SK-N-SH treated with all-trans-retinoic acid at 6 μM for 48 hours (cell line): ENCODE data around the gene PMFBP1.

Experiments
- ARNTL ChIP-seq: fragments of 450-650 bp; formaldehyde crosslinking; IDR thresholded peaks from 2 replicates; pipeline ENCODE4 v1.5.0; 2020; ENCODE audit warnings: low read depth, mild to moderate bottlenecking, moderate library complexity, borderline replicate concordance
- ESRRG ChIP-seq: fragments of 250-450 bp; sonication (Bioruptor Pico); IDR thresholded peaks from 2 replicates; pipeline ENCODE4 v1.6.1; 2021; ENCODE audit warnings: mild to moderate bottlenecking
- PPARA ChIP-seq: fragments of 250-450 bp; sonication (Bioruptor Pico); IDR thresholded peaks from 2 replicates; pipeline ENCODE4 v1.5.0; 2020; ENCODE audit warnings: mild to moderate bottlenecking, borderline replicate concordance
- ZC3H10 ChIP-seq: fragments of 250-450 bp; sonication (Bioruptor Pico); IDR thresholded peaks from 2 replicates; pipeline ENCODE4 v1.5.1; 2021; ENCODE audit warnings: mild to moderate bottlenecking, moderate library complexity
- ZNF565 ChIP-seq: fragments of 450-650 bp; formaldehyde crosslinking; conservative IDR thresholded peaks from 2 replicates; pipeline ENCODE4 v1.5.0; 2020; ENCODE audit warnings: low read depth, mild to moderate bottlenecking, moderate library complexity
- TF ChIP-seq, protein P1 (sequence below): fragments of 250-450 bp; sonication (Bioruptor Pico); IDR thresholded peaks from 2 replicates; pipeline ENCODE4 v1.8.0; 2020; ENCODE audit warnings: mild to moderate bottlenecking, moderate library complexity, borderline replicate concordance

DNA sequence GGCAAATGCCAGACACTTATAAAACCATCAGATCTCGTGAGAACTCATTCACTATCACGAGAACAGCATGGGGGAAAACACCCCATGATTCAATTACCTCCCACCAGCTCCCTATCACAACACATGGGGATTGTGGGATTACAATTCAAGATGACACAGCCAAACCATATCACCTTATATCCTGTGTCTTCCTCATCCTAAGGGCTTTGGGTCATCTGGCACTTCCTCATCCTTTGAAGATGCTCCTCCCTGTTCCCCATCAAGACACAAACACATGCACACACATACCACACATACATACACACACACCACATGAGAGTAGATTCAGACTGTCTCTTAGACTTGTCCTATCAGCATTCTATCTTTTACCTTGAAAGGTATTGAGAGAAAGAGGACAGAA lies 2.8 kb upstream of the PMFBP1 start:
- no peak for TF ChIP-seq ARNTL (CRISPR knock-in tag)
- TF ChIP-seq, protein P1, sequence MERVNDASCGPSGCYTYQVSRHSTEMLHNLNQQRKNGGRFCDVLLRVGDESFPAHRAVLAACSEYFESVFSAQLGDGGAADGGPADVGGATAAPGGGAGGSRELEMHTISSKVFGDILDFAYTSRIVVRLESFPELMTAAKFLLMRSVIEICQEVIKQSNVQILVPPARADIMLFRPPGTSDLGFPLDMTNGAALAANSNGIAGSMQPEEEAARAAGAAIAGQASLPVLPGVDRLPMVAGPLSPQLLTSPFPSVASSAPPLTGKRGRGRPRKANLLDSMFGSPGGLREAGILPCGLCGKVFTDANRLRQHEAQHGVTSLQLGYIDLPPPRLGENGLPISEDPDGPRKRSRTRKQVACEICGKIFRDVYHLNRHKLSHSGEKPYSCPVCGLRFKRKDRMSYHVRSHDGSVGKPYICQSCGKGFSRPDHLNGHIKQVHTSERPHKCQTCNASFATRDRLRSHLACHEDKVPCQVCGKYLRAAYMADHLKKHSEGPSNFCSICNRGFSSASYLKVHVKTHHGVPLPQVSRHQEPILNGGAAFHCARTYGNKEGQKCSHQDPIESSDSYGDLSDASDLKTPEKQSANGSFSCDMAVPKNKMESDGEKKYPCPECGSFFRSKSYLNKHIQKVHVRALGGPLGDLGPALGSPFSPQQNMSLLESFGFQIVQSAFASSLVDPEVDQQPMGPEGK (CRISPR knock-in tag): no peak
- TF ChIP-seq PPARA: no peak
- no peak for TF ChIP-seq ESRRG (CRISPR knock-in tag)
- no peak for TF ChIP-seq ZNF565 (CRISPR knock-in tag)
- no peak for TF ChIP-seq ZC3H10 (CRISPR knock-in tag)
